H1 (cell line): ENCODE data around the gene BCHE. TPM values are rescaled to one million over a fixed set of nuclear protein-coding genes. Genes with fewer than 3 reads are reported as not detected.

ENCODE experiments used
- CTCF ChIA-PET: fragments of 300-600 bp; sonication (Branson Sonifier 250); formaldehyde crosslinking; loops from one replicate; lab custom pipeline; 2021; ENCODE audit not compliant: partially characterized antibody; lab: Charles Lee
- POLR2A ChIA-PET: fragments of 300-600 bp; sonication (Branson Sonifier 250); formaldehyde crosslinking; loops from one replicate; lab custom pipeline; 2021; ENCODE audit warnings: inconsistent platforms; ENCODE audit not compliant: partially characterized antibody; lab: Charles Lee
- DNase-seq, 2 experiments: peaks; one replicate each; pipeline versions ENCODE4 v3.0.0 to v3.0.0-alpha.2; 2010 to 2022; ENCODE audit warnings: low spot score in 2 of 2, low read depth in 1 of 2, mixed read lengths in 1 of 2
- FAIRE-seq: peaks from 2 replicates; lab custom pipeline; 2011; peaks lifted over from hg19 to GRCh38; lab: Jason Lieb, UNC
- H2AFZ ChIP-seq: 2 replicates; pipeline ENCODE4 v1.8.1; 2012; ENCODE audit warnings: low read length, inconsistent platforms
- H2AK5ac ChIP-seq: 2 replicates; pipeline ENCODE4 v1.6.1; 2013; ENCODE audit warnings: low read depth, low read length
- H2BK120ac ChIP-seq: replicated peaks from 2 replicates; pipeline ENCODE3; 2013; ENCODE audit warnings: low read depth, low read length, inconsistent platforms
- H2BK12ac ChIP-seq: 2 replicates; pipeline ENCODE4 v1.6.1; 2013; ENCODE audit warnings: low read depth, low read length
- H2BK15ac ChIP-seq: 2 replicates; pipeline ENCODE4 v1.6.1; 2013; ENCODE audit warnings: low read length
- H2BK20ac ChIP-seq: 2 replicates; pipeline ENCODE4 v1.6.1; 2013; ENCODE audit warnings: low read length
- H2BK5ac ChIP-seq: 2 replicates; pipeline ENCODE4 v1.6.1; 2013; ENCODE audit warnings: low read depth, low read length
- H3K14ac ChIP-seq: 2 replicates; pipeline ENCODE4 v1.6.1; 2013; ENCODE audit warnings: inconsistent platforms; ENCODE audit not compliant: insufficient read length
- H3K18ac ChIP-seq: 2 replicates; pipeline ENCODE4 v1.6.1; 2013; ENCODE audit warnings: low read length; ENCODE audit errors: extremely low read depth
- H3K23ac ChIP-seq: 2 replicates; pipeline ENCODE4 v1.6.1; 2013; ENCODE audit warnings: inconsistent platforms; ENCODE audit not compliant: insufficient read length
- H3K23me2 ChIP-seq: 2 replicates; pipeline ENCODE4 v1.6.1; 2013; ENCODE audit warnings: low read depth, low read length
- H3K27ac ChIP-seq: 2 replicates; pipeline ENCODE4 v1.6.1; 2011; ENCODE audit warnings: low read depth, low read length, inconsistent platforms
- H3K27me3 ChIP-seq, 4 experiments: replicated peaks in 1 of 4; 1 replicate in 1 of 4; 2 replicates in 3 of 4; pipeline versions ENCODE4 v1.6.1 to v1.8.1; 2011 to 2013; ENCODE audit warnings: low read length in 3 of 4, mild to moderate bottlenecking in 3 of 4, inconsistent platforms in 2 of 4, mixed read lengths in 2 of 4, moderate library complexity in 1 of 4; ENCODE audit not compliant: control insufficient read depth in 3 of 4, insufficient read depth in 3 of 4; ENCODE audit errors: extremely low read depth in 1 of 4
- H3K36me3 ChIP-seq, 4 experiments: 2 replicates each; pipeline versions ENCODE4 v1.6.1 to v1.8.1; 2011 to 2013; ENCODE audit warnings: mild to moderate bottlenecking in 4 of 4, low read length in 3 of 4, moderate library complexity in 2 of 4, control low read depth in 1 of 4, inconsistent platforms in 1 of 4; ENCODE audit not compliant: insufficient read depth in 4 of 4, control insufficient read depth in 2 of 4
- H3K4ac ChIP-seq: replicated peaks from 2 replicates; pipeline ENCODE3; 2013; ENCODE audit warnings: low read length, low read depth, mixed read lengths, inconsistent platforms; ENCODE audit not compliant: insufficient read length
- H3K4me1 ChIP-seq, 4 experiments: replicated peaks in 1 of 4; 1 replicate in 1 of 4; 2 replicates in 3 of 4; pipeline versions ENCODE4 v1.6.1 to v1.8.1; 2011 to 2013; ENCODE audit warnings: low read length in 3 of 4, inconsistent platforms in 2 of 4, mixed read lengths in 1 of 4; ENCODE audit not compliant: insufficient read depth in 4 of 4, control insufficient read depth in 3 of 4
- H3K4me2 ChIP-seq, 2 experiments: 2 replicates each; pipeline versions ENCODE4 v1.6.1 to v1.8.1; 2011 to 2013; ENCODE audit warnings: low read depth in 2 of 2, low read length in 2 of 2, control low read depth in 1 of 2, inconsistent platforms in 1 of 2, mild to moderate bottlenecking in 1 of 2; ENCODE audit not compliant: insufficient read depth in 1 of 2
- H3K4me3 ChIP-seq, 4 experiments: fragments of 200-600, 300-600 bp in 1 of 4; sonication (generic), shearing (Covaris generic), sonication (Bioruptor Twin) in 1 of 4; 2 replicates each; pipeline versions ENCODE4 v1.5.1 to v1.8.1; 2011 to 2016; ENCODE audit warnings: low read length in 4 of 4, low read depth in 3 of 4, control low read depth in 2 of 4, inconsistent platforms in 2 of 4, mild to moderate bottlenecking in 2 of 4, mixed read lengths in 1 of 4, moderate library complexity in 1 of 4; ENCODE audit not compliant: insufficient read depth in 2 of 4; ENCODE audit errors: extremely low read depth in 1 of 4
- H3K56ac ChIP-seq: replicated peaks from 2 replicates; pipeline ENCODE3; 2013; ENCODE audit warnings: low read depth, mild to moderate bottlenecking, mixed read lengths, low read length, inconsistent platforms; ENCODE audit not compliant: insufficient read length
- H3K79me1 ChIP-seq: 2 replicates; pipeline ENCODE4 v1.6.1; 2013; ENCODE audit warnings: low read depth, low read length, control low read depth
- H3K79me2 ChIP-seq, 2 experiments: 2 replicates each; pipeline versions ENCODE4 v1.6.1 to v1.8.1; 2012 to 2013; ENCODE audit warnings: low read length in 2 of 2, mild to moderate bottlenecking in 2 of 2, inconsistent platforms in 1 of 2; ENCODE audit not compliant: insufficient read depth in 2 of 2, control insufficient read depth in 1 of 2
- H3K9ac ChIP-seq, 4 experiments: replicated peaks in 1 of 4; 1 replicate in 1 of 4; 2 replicates in 3 of 4; pipeline versions ENCODE4 v1.6.1 to v1.8.1; 2011 to 2013; ENCODE audit warnings: low read depth in 3 of 4, low read length in 3 of 4, control low read depth in 2 of 4, mild to moderate bottlenecking in 2 of 4, moderate library complexity in 2 of 4, inconsistent platforms in 1 of 4; ENCODE audit errors: extremely low read depth in 1 of 4
- H3K9me3 ChIP-seq, 2 experiments: 2 replicates each; pipeline versions ENCODE4 v1.6.1 to v1.8.1; 2012 to 2013; ENCODE audit warnings: mild to moderate bottlenecking in 2 of 2, moderate library complexity in 2 of 2, control low read depth in 1 of 2, inconsistent platforms in 1 of 2, low read depth in 1 of 2, low read length in 1 of 2, mixed read lengths in 1 of 2; ENCODE audit not compliant: insufficient read depth in 2 of 2
- H4K20me1 ChIP-seq, 2 experiments: replicated peaks in 1 of 2; 2 replicates each; pipeline versions ENCODE3 to v1.8.1; 2011 to 2013; ENCODE audit warnings: inconsistent platforms in 2 of 2, low read length in 2 of 2, mild to moderate bottlenecking in 1 of 2; ENCODE audit not compliant: insufficient read depth in 2 of 2, control insufficient read depth in 1 of 2
- H4K5ac ChIP-seq: 2 replicates; pipeline ENCODE4 v1.6.1; 2013; ENCODE audit warnings: low read length, low read depth, mixed read lengths, inconsistent platforms; ENCODE audit not compliant: insufficient read length
- H4K8ac ChIP-seq: 2 replicates; pipeline ENCODE4 v1.8.0; 2013; ENCODE audit warnings: mild to moderate bottlenecking, moderate library complexity, low read length, inconsistent platforms; ENCODE audit not compliant: insufficient read depth; ENCODE audit errors: extremely low read depth
- H4K91ac ChIP-seq: replicated peaks from 2 replicates; pipeline ENCODE3; 2013; ENCODE audit warnings: low read length, mixed read lengths, inconsistent platforms; ENCODE audit not compliant: insufficient read length
- CEBPB ChIP-seq: IDR thresholded peaks from 2 replicates; pipeline ENCODE4 v1.6.1; 2012; ENCODE audit warnings: low read depth, low read length
- EZH2 ChIP-seq: fragments of 200-600 bp; sonication (generic); IDR thresholded peaks from 2 replicates; pipeline ENCODE4 v1.7.1; 2012; ENCODE audit warnings: low read depth, mild to moderate bottlenecking, moderate library complexity, low read length, inconsistent platforms; ENCODE audit not compliant: severe bottlenecking
- KDM5A ChIP-seq: fragments of 200-600 bp; IDR thresholded peaks from 2 replicates; pipeline ENCODE4 v1.7.1; 2012; ENCODE audit warnings: mild to moderate bottlenecking, low read length, inconsistent platforms, mixed read lengths
- WGBS, 2 experiments: shearing (Covaris generic) in 1 of 2; methylation state at CpG; one replicate each; pipeline versions ENCODE4 v1.1.6 to v1.1.7; 2013 to 2015; ENCODE audit warnings: low lambda C conversion rate in 2 of 2, mixed read lengths in 2 of 2, inconsistent platforms in 1 of 2, low coverage in 1 of 2, missing lambda C conversion rate in 1 of 2; ENCODE audit not compliant: insufficient replicate concordance in 2 of 2, insufficient coverage in 1 of 2, insufficient read length in 1 of 2; ENCODE audit errors: extremely low coverage in 1 of 2, missing lambda C conversion rate in 1 of 2; 5-methylcytosine and 5-hydroxymethylcytosine counted together
- polyA plus RNA-seq, 7 experiments: library from polyadenylated mRNA; depleted of rRNA in 3 of 7; stranded (reverse) in 5 of 7; unstranded in 2 of 7; fragments of >200 nt in 5 of 7; fragments of 200-250 nt in 2 of 7; gene quantifications; 1 replicate in 5 of 7; 2 replicates in 1 of 7; 4 replicates in 1 of 7; pipeline versions ENCODE4 v1.2.1 to v1.2.3, GENCODE V29; 2011 to 2013; ENCODE audit warnings: missing spikeins in 2 of 7, mixed read lengths in 2 of 7
- total RNA-seq: library from RNA; stranded (reverse); fragmentation: NEBNext Ultra II Directional; extraction: Animal tissue kit (Norgen Biotek cat#: 25700); gene quantifications from 2 replicates; pipeline ENCODE4 v1.2.1, GENCODE V29; 2021

Gene BCHE
- total and polyA plus RNA-seq, 2 of the 8 experiments (the other 6 are each of a cell fraction or from before 2014, with no cell fraction given) = 0.56 to 1.9 TPM

DNA sequence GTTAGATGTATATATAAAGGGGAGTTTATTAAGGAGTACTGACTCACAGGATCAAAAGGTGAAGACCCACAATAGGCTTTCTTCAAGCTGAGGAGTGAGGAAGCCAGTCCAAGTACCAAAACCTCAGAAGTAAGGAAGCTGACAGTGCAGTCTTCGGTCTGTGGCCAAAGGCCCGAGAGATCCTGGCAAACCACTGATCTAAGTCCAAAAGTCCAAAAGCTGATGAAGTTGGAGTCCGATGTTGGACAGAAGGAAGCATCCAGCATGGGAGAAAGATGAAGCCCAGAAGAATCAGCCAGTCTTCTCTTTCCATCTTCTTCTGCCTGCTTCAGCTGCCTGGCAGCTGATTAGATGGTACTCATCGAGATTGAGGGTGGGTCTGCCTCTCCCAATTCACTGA is 107.5 kb downstream of the BCHE start:
- DNase-seq = no peak
- Histone ChIP-seq H4K5ac (no peak overlapping the region), H3K4me3 (no peak overlapping the region), H3K4me2 (no peak overlapping the region), H3K9ac (no peak overlapping the region)
- TF ChIP-seq CEBPB (no peak), KDM5A (no peak), EZH2 (no peak)
- TF ChIP-seq, all 59 proteins: peak for 0
- Histone ChIP-seq H3K36me3 (no peaks in the 10 kb centered on the region), H3K56ac (no peak overlapping the region), H3K79me1 (no peaks in the 10 kb centered on the region), H2BK15ac (no peak overlapping the region), H3K79me2 (no peaks in the 10 kb centered on the region), H2BK20ac (no peak overlapping the region), H3K9me3 (no peaks in the 10 kb centered on the region), H2BK12ac (no peak overlapping the region), H2AFZ (no peak overlapping the region), H4K91ac (no peak overlapping the region), H3K27ac (no peak overlapping the region), H3K14ac (no peak overlapping the region), H3K18ac (no peak overlapping the region), H2BK120ac (no peak overlapping the region), H3K23me2 (no peaks in the 10 kb centered on the region), H3K4ac (no peak overlapping the region), H3K23ac (no peak overlapping the region), H4K20me1 (no peaks in the 10 kb centered on the region), H3K4me1 (no peaks in the 10 kb centered on the region), H2BK5ac (no peak overlapping the region), H3K27me3 (no peaks in the 10 kb centered on the region), H2AK5ac (no peak overlapping the region), H4K8ac (no peak overlapping the region)
- ChIA-PET CTCF (no interaction called here), POLR2A (no interaction called here)
- 91% methylated on average over 4 of the region's 4 CpGs; no CpG with 5 or more reads in 1 of the 2 experiments for WGBS, 2 experiments
- no peak for FAIRE-seq
